Uterus (tissue), 4 donors: ENCODE data around the gene FOLR1. TPM values are rescaled to one million over a fixed set of nuclear protein-coding genes. Genes with fewer than 3 reads are reported as not detected.

Experiments
- DNase-seq, 2 donors: peaks; one replicate each; pipeline ENCODE4 v3.0.0-alpha.2; 2019 to 2020
- H3K27ac ChIP-seq, 2 donors: fragments of 200-600 bp; sonication (generic); 1 replicate in 1 of 2; 2 replicates in 1 of 2; pipeline ENCODE4 v1.5.1; 2016 to 2018
- H3K27me3 ChIP-seq, 2 donors: fragments of 200-600 bp; sonication (generic); one replicate each; pipeline ENCODE4 v1.5.1; 2018 to 2019; ENCODE audit warnings: control low read depth in 1 of 2
- H3K36me3 ChIP-seq, 2 donors: fragments of 200-600 bp; sonication (generic); one replicate each; pipeline ENCODE4 v1.5.1; 2019; ENCODE audit warnings: control low read depth in 1 of 2
- H3K4me1 ChIP-seq, 2 donors: fragments of 200-600 bp; sonication (generic); one replicate each; pipeline ENCODE4 v1.5.1; 2018 to 2019; ENCODE audit warnings: control low read depth in 1 of 2
- H3K4me3 ChIP-seq, 2 donors: fragments of 200-600 bp; sonication (generic); 1 replicate in 1 of 2; 2 replicates in 1 of 2; pipeline ENCODE4 v1.5.1; 2018 to 2019; ENCODE audit warnings: mild to moderate bottlenecking in 1 of 2
- H3K9me3 ChIP-seq, 2 donors: fragments of 200-600 bp; sonication (generic); one replicate each; pipeline ENCODE4 v1.5.1; 2019; ENCODE audit warnings: control low read depth in 1 of 2
- CTCF ChIP-seq, 4 experiments: fragments of 200-600 bp in 2 of 4; fragments of 450-650 bp in 2 of 4; sonication (generic) in 2 of 4; IDR thresholded peaks; one replicate each; pipeline ENCODE4 v1.5.1; 2016 to 2019; ENCODE audit warnings: antibody characterized with exemption in 4 of 4, mild to moderate bottlenecking in 2 of 4, moderate library complexity in 1 of 4
- POLR2A ChIP-seq, 2 donors: fragments of 450-650 bp; IDR thresholded peaks; one replicate each; pipeline ENCODE4 v1.6.1; 2016; ENCODE audit warnings: antibody characterized with exemption in 2 of 2, mild to moderate bottlenecking in 1 of 2, moderate library complexity in 1 of 2
- intact Hi-C: fragments of 100-400 bp; cut with DNase I; formaldehyde crosslinking; loops from one replicate; pipeline ENCODE4 v1.15.1; 2023; ENCODE audit warnings: low total_unique reads
- total RNA-seq, 4 donors: library from RNA; depleted of rRNA in 3 of 4; stranded (reverse); fragments of >200 nt in 3 of 4; gene quantifications; one replicate each; pipeline versions ENCODE4 v1.1.0 to v1.2.4, GENCODE V29; 2014 to 2023
- donor health status: DM: yes; HTN: yes; CAD: no.

Gene FOLR1
- total RNA-seq, 4 donors from 2014 or later: 1.8 to 22.0 TPM; not detected in 2

GRCh38 chr11:72244361-72245262, 52.7 kb downstream of the FOLR1 start:
- no peak for DNase-seq
- TF ChIP-seq POLR2A (IDR thresholded peaks at IDR 0.05) (no peak), CTCF (IDR thresholded peaks at IDR 0.05) (no peak)
- Histone ChIP-seq H3K27me3 (peaks cover 23 to 50% of the 10 kb centered on the region in 2 donors), H3K27ac (no peak overlapping the region), H3K9me3 (no peaks in the 10 kb centered on the region), H3K4me1 (peaks cover 0 to 14% of the 10 kb centered on the region in 2 donors), H3K36me3 (no peaks in the 10 kb centered on the region), H3K4me3 (no peak overlapping the region)
- intact Hi-C loops: no loop called here

- H3K27ac ChIP-seq: no peak overlapping the region
- peaks cover 0 to 8% of the 10 kb centered on the region in 2 donors for H3K4me1 ChIP-seq
- intact Hi-C loops: no loop called here
- H3K4me3 ChIP-seq: no peak overlapping the region
- H3K9me3 ChIP-seq: no peaks in the 10 kb centered on the region
- H3K36me3 ChIP-seq: no peaks in the 10 kb centered on the region
- TF ChIP-seq CTCF (IDR thresholded peaks at IDR 0.05) (no peak), POLR2A (IDR thresholded peaks at IDR 0.05) (no peak)
- DNase-seq: no peak
- H3K27me3 ChIP-seq: peaks cover 23 to 50% of the 10 kb centered on the region in 2 donors
Measured at GRCh38 chr11:72245263-72245816, 53.4 kb downstream of the FOLR1 start.

Other genes starting within 250 kb of the FOLR1 start
- 10 to 100 TPM in 2 of 4 donors, 1 to 10 TPM in 2; 7.3 to 24.6 (median 10.5) TPM for gene IL18BP, start 193.2 kb upstream of the FOLR1 start, total RNA-seq
- gene NUMA1, start 111.6 kb upstream of the FOLR1 start, total RNA-seq: 100 to 1,000 TPM; 159 to 365 (median 303) TPM
- 10 to 100 TPM in 1 of 4 donors, 1 to 10 TPM in 2, not detected in 1; 3.8 to 10.2 (median 9.6) TPM for gene LRRC51, start 111.3 kb upstream of the FOLR1 start, total RNA-seq
- 100 to 1,000 TPM in 1 of 4 donors, 10 to 100 TPM in 3; 46.0 to 115 (median 91.5) TPM for gene LAMTOR1, start 88.8 kb upstream of the FOLR1 start, total RNA-seq
- gene TOMT, start 86.2 kb upstream of the FOLR1 start, total RNA-seq: not detected
- gene ANAPC15, start 79.4 kb upstream of the FOLR1 start, total RNA-seq: 10 to 100 TPM in 2 of 4 donors, 1 to 10 TPM in 2; 6.5 to 56.9 (median 20.7) TPM
- not detected for gene FOLR3, start 56.4 kb upstream of the FOLR1 start, total RNA-seq
- gene FOLR2, start 24.7 kb downstream of the FOLR1 start, total RNA-seq: 10 to 100 TPM in 2 of 4 donors, 1 to 10 TPM in 1, under 1 TPM in 1; 0.51 to 52.1 (median 19.9) TPM
- gene INPPL1, start 32.6 kb downstream of the FOLR1 start, total RNA-seq: 100 to 1,000 TPM in 1 of 4 donors, 10 to 100 TPM in 3; 47.1 to 200 (median 50.8) TPM
- gene PHOX2A, start 52.0 kb downstream of the FOLR1 start, total RNA-seq: not detected
- 10 to 100 TPM; 11.5 to 26.5 (median 18.3) TPM for gene CLPB, start 242.4 kb downstream of the FOLR1 start, total RNA-seq